Posterior vena cava (tissue), 2 donors: ENCODE results near the gene TDRD9. TPM values are rescaled to one million over a fixed set of nuclear protein-coding genes. Genes with fewer than 3 reads are reported as not detected.

ENCODE experiments used
- DNase-seq: peaks from one replicate; pipeline ENCODE4 v3.0.0-alpha.2; 2020; ENCODE audit warnings: low spot score
- intact Hi-C, 2 donors: fragments of 100-400 bp; cut with DNase I; formaldehyde crosslinking; loops; one replicate each; pipeline versions ENCODE4 v1.14.1 to v1.14.2; 2022 to 2023
- total RNA-seq, 2 donors: library from RNA; stranded (reverse); fragmentation: NEBNext Ultra II Directional; extraction: Animal tissue kit (Norgen Biotek cat#: 25700); gene quantifications; one replicate each; pipeline ENCODE4 v1.2.1, GENCODE V29; 2021
- donor health status: DM: yes; HTN: yes; CAD: no.
- donor health status: DM: yes; HTN: yes; CAD: no.

The TDRD9 gene
- total RNA-seq, 2 donors from 2014 or later: 1.00 to 2.9 TPM

DNA sequence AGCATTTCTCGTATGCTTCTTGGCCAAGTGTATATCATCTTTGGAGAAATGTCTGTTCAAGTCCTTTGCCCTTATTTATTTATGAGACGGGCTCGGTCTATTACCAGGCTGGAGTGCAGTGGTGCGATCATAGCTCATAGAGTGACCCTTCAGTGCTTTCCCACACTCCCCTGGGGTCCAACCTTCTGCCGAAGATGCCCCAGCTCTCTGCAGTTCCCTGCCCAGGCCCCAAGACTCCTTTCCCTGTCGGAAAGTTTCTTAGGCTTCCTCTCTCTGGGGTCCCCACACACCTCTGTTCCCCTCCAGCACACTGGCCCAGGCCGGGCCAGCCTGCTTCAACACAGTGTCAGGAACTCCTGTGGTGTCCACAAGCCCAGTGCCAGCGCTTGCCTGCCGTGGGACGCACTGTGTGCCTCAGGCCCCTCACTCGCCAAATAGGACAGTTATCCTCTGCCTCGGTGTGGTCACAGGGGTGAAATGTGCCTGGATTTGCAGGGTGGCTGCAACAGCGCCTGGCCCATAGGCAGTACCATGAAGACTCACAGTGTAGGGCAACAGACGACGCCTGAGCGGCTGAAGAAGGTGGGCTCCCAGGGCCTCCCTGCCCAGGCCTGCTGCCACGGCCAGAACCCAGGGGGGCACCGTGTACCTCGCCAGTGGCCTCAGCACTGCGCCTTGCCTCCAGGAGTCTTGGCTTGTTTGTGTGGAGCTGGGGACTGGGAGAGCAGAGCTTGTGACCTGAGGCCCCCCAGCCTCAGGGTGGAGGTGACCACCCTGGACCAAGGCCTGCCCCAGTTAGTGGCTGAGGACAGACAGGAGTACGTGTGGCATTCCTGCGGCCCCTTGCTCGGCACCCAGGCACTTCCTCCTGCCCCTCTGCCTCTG lies 152.4 kb downstream of the TDRD9 start:
- intact Hi-C loops: no loop called here
- DNase-seq: peak; percentile 78

DNA sequence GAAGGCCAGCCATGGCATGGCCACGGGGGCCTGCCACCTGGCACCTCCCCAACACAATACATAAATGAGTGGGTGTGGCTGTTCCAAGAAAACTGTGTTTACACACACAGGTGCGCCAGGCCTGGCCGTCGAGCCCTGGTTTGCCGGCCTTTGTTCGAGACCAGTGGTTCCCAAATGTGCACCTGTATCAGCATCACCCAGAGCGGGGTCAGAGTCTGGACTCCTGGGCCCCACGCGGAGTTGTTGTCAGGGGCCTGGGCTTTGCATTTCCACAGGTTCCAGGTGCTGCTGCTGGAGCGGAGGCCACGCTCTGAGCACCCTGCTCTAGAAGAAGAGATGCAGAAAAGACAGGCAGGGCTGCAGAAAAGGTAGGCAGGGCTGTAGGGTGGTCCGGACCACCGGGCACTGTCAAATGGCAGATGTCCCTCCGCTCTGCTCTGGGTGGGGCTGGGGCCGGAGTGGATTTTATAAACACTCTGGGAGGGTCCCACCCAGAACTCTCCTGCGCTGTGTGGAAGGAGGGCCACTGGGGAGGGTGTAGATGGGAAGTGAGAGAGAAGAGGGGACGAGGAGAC lies 153.1 kb downstream of the TDRD9 start:
- intact Hi-C loops: no loop called here
- peak; percentile 75 for DNase-seq

DNA sequence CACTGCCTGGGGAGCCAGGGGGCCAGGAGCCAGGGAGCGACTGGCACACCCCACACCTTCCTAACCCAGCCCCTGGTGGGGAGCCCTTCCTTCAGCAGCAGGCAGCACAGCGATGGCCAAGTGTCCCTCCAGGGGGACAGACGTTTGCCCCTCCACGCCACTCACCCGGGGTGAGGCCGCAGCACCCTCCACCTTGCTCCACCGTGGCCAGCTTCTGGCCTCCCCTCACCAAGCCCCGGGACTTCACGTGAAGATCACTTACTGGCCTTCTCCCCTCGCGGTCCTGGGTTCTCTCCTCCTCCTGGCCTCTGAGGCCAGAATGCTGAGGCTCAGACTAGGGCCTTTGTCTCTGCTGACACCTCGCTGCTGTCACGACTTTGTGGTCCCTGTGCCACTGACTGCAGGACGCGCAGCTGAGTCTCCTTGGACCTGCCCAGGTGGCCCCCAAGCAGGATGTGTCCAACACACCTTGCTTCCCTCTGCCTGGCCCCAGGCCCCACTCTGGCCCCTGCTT lies 153.8 kb downstream of the TDRD9 start:
- peak; percentile 72 for DNase-seq
- intact Hi-C loops: no loop called here

DNA sequence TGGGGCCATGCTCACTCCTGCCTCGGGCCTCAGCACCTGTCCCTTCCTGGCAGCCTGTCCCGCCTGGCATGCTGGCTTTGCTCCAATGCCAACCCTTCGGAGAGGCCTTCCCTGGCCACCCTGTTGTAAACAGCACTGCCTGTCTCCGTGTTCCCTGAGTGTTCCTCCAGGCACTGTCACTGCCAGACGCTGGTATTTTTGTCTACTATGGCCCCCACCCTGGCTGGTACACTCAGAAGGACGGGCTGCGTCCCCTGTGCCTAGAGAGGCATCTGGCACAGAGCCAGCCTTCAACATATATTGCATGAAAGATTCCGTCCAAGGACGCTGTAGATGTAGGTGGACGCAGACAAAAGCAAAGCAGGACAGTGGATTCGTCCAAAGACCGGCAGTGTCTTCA lies 154.6 kb downstream of the TDRD9 start:
- intact Hi-C loops: no loop called here
- DNase-seq: peak; percentile 28

DNA sequence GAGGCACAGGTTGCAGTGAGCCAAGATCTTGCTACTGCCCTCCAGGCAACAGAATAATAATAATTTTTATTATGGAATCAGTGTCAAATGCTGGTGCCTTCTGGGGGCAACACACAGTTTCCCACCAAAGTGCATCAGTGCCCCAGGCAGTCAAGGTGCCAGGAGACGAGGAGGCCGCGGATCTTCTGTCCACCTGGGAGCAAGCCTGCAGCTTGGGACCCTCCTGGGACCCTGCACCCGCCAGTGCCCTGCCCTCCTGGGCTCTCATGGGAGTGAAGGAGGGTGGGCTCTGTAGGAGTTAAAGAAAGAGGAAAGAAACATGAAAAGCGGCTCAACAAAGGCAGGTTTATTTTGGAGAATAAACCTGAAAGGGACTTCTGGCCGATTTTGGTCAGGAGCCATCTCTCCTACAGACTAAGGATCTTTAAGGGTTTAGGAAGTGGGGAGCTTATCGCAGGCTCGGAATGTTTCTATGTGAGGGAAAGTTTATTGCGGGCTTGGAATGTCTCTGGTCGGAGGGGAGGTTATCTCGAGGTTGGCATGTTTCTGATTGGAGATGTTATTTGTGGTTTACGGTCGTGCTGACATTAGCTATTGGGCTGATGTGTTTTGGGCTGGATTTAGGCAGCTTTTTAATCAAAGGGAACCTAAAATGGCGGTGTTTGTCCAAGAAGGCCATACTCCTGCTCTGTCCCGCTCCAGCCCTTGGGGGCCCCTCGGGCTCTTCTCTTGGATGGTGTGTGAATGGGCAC lies 156.2 kb downstream of the TDRD9 start:
- intact Hi-C loops: loop anchor here in 1 of 2 donors (5.0 kb wide), 1 partner anchor 558 kb away; no protein-coding TSS in a partner anchor
- DNase-seq: peak; percentile 51

DNA sequence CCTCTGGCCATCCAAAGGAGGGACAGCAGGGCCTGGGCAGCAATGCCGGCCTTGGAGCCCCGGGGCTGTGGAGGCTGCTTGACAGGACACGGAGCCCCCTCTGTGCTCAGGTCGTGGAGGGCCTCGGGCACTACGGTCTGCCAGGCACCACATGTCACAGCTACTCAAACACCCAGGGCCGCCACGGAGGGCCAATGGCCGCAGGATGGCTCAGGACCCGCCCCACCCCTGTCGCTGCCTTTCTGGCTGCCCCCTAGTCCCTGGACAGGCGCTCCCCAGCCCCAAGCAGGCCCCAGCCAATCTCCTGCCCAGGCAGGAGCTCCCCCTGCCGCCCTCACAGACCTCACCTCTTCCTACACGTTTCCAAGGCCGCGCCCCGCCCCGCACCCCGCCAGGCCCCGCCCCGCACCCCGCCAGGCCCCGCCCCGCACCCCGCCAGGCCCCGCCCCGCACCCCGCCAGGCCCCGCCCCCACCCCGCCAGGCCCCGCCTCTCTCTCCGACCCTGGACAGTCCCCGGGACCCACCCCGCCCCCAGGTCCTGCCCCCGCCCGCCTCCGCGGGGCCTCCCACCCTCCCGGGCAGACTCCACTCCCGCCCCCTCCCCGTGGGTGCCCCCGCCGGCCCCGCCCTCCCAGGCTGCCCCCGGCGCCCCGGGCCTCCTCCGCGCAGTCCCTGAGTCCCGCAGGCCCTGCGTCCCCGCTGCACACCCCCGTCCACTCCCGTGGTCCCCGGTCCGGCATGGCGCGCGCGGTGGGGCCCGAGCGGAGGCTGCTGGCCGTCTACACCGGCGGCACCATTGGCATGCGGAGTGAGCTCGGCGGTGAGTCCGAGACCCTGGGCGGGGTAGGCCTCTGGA lies 157.0 kb downstream of the TDRD9 start, which contains the start of gene ASPG:
ASPG (plus strand) TSS at position 669 of the 857 bp plus-strand sequence; CDS start at position 740, 71 bp downstream.
- DNase-seq: peak; percentile 83
- intact Hi-C loops: loop anchor here in 1 of 2 donors (5.0 kb wide), 1 partner anchor 557 kb away; no protein-coding TSS in a partner anchor

DNA sequence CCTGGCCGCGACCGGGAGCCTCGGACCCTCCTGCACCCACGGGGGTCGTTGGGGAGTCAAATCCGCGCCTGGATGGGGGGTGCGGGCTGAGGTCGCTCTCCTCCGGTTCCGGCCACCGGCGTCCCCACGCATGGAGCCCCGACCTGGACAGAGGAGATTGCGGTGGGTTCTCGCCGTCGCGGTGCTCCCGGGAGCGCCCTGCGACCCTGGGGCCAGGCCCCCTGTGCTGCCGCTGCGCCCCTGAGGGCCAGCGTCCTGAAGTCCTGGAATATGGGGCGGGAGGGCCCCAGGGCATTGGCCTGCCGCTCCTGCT lies 157.6 kb downstream of the TDRD9 start:
- intact Hi-C loops: loop anchor here in 1 of 2 donors (5.0 kb wide), 1 partner anchor 556 kb away; no protein-coding TSS in a partner anchor
- no peak for DNase-seq

DNA sequence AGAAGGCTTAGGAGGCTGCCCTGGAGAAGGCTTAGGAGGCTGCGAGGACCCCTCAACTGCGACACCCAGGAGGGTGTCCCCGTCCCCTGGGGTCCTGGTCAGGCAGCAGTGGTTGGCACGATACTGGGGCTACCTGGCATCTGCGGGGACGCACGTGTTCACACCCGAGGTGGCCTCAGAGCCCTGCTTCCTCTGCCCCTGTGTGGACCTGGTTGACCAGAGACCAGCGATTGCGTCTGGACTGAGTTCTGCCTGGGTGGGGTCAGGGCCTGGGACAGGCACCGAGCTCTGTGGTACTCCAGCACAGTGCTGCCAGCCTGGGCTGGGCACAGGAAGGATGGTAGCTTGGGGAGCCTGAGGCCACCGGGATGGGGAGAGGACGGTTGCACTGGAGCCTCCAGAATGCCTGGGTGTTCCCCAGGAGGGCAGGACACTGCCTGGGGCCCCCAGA lies 158.0 kb downstream of the TDRD9 start:
- peak; percentile 76 for DNase-seq
- intact Hi-C loops: loop anchor here in 1 of 2 donors (5.0 kb wide), 1 partner anchor 556 kb away; no protein-coding TSS in a partner anchor

DNA sequence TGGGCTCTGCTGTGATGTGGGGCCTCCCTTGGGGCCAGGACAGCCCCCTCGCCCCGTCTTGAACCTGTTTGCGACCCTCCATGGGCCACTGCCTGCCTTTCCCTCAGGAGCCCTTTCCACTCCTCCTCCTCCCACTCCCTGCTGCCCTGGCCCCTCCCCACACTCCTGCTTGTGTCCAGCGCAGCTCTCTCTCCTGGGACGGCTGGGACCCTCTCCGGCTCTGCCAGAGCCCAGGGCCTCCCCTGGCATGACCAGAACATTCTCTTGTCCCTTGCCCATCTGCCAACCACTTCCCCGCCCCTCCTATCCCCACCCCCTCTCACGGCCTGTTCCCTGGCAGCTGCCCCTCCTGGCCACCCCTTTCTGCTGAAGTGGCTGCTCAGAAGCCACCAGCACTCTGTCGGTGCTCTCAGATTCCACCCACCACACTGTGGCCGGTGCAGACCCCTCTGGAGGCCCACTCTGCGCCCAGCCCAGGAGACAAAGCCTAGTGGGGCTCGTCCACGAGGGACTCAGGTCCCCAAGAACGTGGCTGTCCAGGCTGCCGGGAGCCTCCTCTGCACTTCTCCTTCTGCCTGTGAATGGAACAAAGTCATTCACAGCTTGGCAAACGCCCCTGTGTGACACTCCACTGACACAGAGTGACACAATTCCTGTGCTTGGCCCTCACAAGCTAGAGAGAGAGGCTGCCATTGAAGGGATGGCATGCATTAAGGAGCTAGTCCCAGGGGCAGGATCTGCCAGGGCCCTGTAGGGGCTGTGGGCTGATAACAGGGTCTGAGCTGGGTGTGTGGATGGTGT lies 158.6 kb downstream of the TDRD9 start:
- DNase-seq: peak; percentile 62

DNA sequence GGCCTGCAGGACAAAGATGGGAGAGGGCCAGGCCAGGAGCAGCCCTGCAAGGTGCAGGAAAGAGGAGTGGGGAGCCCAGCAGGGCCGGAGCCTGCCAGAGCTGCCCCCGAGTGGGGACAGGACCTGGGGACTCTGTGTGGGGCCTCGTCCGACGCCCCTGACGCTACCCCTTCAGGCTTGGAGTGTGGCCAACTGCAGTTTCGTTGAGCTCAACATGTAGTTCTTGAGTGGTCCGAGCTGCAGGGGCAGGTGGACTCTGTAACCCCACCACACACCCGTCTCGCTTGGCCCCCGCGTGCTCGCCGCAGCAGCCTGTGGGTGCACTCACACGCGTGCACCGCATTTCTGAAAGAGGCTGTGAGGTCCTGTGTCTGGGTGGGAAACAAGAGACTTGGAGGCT lies 159.2 kb downstream of the TDRD9 start:
- DNase-seq: peak; percentile 74
- intact Hi-C loops: loop anchor here in 1 of 2 donors (5.0 kb wide), 1 partner anchor 555 kb away; no protein-coding TSS in a partner anchor

More for the DNA sequence above, 158.6 kb downstream of the TDRD9 start:
- intact Hi-C loops: loop anchor here in 1 of 2 donors (5.0 kb wide), 1 partner anchor 555 kb away; no protein-coding TSS in a partner anchor

DNA sequence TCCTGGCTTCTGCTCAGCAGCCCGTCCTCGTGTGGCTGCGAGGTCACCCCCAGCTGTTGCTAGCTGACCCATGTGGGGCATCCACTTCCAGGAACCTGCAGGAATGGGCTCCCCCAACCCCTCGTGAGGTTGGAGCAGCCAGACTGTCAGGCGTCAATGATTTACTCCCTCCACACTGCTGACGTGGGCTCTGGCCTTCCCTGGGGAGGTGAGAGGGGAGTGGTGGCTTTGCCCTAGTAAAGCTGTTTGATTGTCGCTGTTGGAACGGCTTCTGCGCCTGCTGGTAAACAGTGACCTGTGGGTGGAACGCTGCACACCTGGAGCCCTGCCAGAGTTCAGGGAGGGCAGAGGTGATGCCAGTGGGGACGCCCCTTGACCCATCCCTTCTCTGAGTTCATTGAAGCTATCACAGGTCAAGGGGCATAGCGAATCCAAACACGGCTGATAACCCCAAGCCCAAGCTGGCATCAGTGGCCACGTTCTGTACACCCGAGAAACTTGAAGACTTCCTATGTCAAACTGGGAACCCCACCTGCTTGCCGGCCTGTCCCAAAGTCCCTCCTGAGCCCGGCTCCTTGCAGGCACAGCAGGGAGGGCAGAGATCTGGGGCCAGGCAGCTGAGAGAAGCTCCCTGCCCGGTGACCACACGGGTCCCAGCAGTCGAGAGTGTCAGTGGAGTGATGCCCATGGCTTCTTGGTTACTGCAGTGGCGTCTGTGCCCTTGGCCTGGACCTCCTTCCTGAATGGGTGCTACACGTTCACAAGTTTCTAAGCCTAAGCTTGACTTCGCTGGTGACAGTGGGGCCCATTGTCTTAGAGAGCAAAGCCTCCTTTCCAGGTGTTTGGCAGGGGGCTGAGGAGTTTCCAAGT lies 160.0 kb downstream of the TDRD9 start:
- intact Hi-C loops: loop anchor here in 1 of 2 donors (5.0 kb wide), 1 partner anchor 554 kb away; no protein-coding TSS in a partner anchor
- peak; percentile 77 for DNase-seq

DNA sequence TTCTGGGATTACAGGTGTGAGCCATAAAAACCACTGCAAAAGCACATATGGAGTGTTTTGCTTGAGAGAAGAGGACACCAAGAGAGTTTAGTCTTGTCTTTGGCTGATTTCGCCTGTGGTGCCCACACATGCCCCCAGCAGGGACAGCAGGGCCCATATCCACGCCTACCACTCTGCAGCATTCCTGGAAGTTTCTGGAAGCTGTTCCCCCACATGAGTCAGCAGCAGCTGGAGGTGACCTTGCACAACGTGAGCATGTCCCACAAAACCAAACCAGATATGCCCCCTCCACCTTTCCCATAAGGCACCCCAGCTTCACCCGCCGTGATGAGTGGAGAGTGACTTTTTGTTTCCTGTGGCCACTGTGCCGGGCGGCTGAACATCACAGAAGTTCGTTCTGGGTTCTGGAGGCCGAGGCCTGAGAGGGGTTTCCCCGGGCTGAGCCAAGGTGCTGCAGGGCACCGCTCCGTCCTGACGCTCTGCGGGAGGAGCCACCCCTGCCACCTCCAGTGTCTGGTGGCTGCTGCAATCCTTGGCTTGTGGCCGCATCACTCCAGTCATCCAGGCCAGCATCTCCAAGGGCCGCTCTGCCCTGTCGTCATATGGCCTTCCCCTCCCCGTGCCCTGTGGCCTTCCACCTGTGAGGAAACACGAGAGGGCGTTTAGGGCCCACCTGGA lies 162.0 kb downstream of the TDRD9 start:
- intact Hi-C loops: loop anchor here in 1 of 2 donors (10.0 kb wide), 1 partner anchor 475 kb away; no protein-coding TSS in a partner anchor
- DNase-seq: peak; percentile 69

DNA sequence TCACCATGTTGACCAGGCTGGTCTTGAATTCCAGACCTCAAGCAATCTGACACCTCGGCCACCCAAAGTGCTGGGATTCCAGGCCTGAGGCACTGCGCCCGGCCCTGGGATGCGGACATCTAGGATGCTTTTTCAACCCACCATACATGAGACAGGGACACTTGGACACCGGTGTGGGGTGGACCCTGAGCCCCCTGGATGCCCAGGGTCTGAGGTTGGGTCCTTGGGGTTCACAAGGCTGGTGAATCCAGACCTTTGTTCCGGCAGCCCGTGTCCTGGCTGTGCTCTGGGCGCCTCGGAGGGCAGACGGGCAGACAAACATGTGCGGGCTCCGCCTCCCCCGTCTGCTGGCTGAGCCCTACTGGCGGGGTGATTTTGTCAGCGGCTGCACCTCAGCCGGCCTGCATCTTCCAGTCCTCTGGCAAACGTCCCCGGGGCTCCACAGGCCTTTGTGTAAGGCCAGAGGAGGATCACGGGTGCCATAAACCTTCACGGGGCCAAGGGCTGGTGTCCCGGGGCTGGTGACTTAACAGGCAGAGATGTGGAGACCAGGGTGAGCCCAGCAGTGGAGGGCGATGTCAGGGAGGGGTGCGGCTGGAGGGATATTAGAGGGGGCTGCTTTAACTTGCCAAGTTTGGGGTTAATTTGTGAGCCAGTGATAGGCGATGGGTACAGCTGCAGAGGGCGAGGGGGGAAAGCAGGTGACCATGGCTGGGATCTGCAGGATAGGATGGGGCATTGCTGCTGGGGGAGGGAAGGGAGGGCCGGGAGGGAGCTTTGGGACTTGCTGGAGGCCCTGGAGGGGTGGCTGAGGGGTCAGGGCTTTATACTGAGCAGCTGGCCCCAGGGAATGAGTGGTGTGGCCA lies 163.0 kb downstream of the TDRD9 start:
- DNase-seq: peak; percentile 64
- intact Hi-C loops: loop anchor here in 1 of 2 donors (10.0 kb wide), 1 partner anchor 474 kb away; no protein-coding TSS in a partner anchor

DNA sequence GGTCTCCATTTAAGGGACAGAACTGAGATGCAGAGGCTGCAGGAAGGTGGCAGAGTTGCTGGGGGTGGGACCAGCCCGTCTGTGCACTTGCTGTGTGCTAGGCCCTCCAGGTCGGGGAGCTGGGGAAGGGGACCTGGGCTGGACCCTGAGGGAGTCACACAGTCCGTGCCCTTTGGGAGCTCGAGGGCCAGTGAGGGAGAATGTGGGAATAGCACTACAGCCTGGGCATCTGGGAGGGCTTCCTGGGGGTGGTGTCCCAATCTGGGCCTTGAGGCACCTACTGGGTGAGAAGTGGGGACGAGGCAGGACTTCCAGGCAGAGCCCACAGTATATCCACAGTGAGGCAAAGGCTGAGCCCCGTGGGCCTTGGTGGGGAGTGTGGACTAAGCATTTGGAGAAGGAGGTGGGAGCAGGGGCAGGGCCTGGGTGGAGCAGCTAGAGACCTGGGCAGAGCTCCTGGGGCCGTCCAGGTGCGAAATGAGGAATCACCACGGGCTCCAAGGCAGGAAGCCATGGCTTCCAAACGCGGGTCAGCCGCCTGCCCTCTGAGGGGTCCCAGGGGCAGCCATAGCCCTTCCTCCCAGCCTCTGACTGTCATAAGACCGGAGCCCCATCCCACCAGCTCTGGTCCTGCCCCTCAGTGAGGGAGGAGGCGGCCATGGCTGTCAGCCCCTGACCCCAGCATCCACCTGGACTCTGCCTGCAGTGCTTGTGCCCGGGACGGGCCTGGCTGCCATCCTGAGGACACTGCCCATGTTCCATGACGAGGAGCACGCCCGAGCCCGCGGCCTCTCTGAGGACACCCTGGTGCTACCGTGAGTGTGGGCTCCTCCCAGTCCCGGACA lies 163.9 kb downstream of the TDRD9 start:
- intact Hi-C loops: loop anchor here in 1 of 2 donors (10.0 kb wide), 1 partner anchor 473 kb away; no protein-coding TSS in a partner anchor
- DNase-seq: peak; percentile 81
